Spinal cord (tissue), 10 donors: ENCODE results near the gene METAP1D. TPM values are rescaled to one million over a fixed set of nuclear protein-coding genes. Genes with fewer than 3 reads are reported as not detected.
A peak's percentile ranks its signal among the peaks of the same experiment; 100 is the strongest.

Source experiments
- DNase-seq, 6 donors: peaks; one replicate each; pipeline versions ENCODE4 v3.0.0 to v3.0.0-alpha.2; 2013 to 2015; ENCODE audit warnings: low spot score in 6 of 6, low read depth in 4 of 6
- H3K27ac ChIP-seq: one replicate; pipeline ENCODE4 v1.5.1; 2013; ENCODE audit warnings: low read depth, low read length, control low read depth
- H3K27me3 ChIP-seq: one replicate; pipeline ENCODE4 v1.6.1; 2013; ENCODE audit warnings: low read length; ENCODE audit not compliant: control insufficient read depth, insufficient read depth
- H3K36me3 ChIP-seq: one replicate; pipeline ENCODE4 v1.6.1; 2013; ENCODE audit warnings: low read length; ENCODE audit not compliant: control insufficient read depth, insufficient read depth
- H3K4me1 ChIP-seq: one replicate; pipeline ENCODE4 v1.6.1; 2013; ENCODE audit warnings: low read length; ENCODE audit not compliant: control insufficient read depth, insufficient read depth
- H3K4me3 ChIP-seq: one replicate; pipeline ENCODE4 v1.5.1; 2013; ENCODE audit warnings: low read depth, low read length, control low read depth
- H3K9me3 ChIP-seq: one replicate; pipeline ENCODE4 v1.6.1; 2013; ENCODE audit warnings: low read length; ENCODE audit not compliant: control insufficient read depth, insufficient read depth
- WGBS: methylation state at CpG from one replicate; pipeline ENCODE4 v1.1.5; 2013; ENCODE audit warnings: missing lambda C conversion rate; ENCODE audit not compliant: insufficient coverage; 5-methylcytosine and 5-hydroxymethylcytosine counted together
- polyA plus RNA-seq, 2 donors: library from polyadenylated mRNA; unstranded; fragments of 120-200 nt; gene quantifications; one replicate each; pipeline ENCODE4 v1.2.1, GENCODE V29; 2013; ENCODE audit not compliant: insufficient read length in 2 of 2
- total RNA-seq, 2 donors: library from RNA; depleted of rRNA in 1 of 2; stranded (reverse); fragments of 120-200 nt in 1 of 2; fragments of >200 nt in 1 of 2; gene quantifications; one replicate each; pipeline versions ENCODE4 v1.2.3 to v1.2.4, GENCODE V29; 2013 to 2014
- donor health status: healthy.

Gene METAP1D
- total and polyA plus RNA-seq, 4 donors: 9.6 to 13.0 (median 10.3) TPM

- no peaks in the 10 kb centered on the region for H3K36me3 ChIP-seq
- peak in 1 of 6 donors; percentile 45 for DNase-seq
- WGBS: under 1% methylated on average over 62 of the region's 66 CpGs
- peak overlapping the region; percentile 18 for H3K4me3 ChIP-seq
- H3K27ac ChIP-seq: no peak overlapping the region
- H3K9me3 ChIP-seq: no peaks in the 10 kb centered on the region
- peaks cover 98% of the 10 kb centered on the region for H3K27me3 ChIP-seq
- H3K4me1 ChIP-seq: peaks cover 45% of the 10 kb centered on the region
Observed at GRCh38 chr2:172094294-172095145, 94.8 kb downstream of the METAP1D start.

- Histone ChIP-seq H3K4me1 (peaks cover 52% of the 10 kb centered on the region), H3K27me3 (peaks cover 98% of the 10 kb centered on the region), H3K36me3 (no peaks in the 10 kb centered on the region), H3K9me3 (no peaks in the 10 kb centered on the region), H3K4me3 (peak overlapping the region; percentile 18), H3K27ac (no peak overlapping the region)
- DNase-seq: peak in 2 of 6 donors; percentile 22 to 69
- WGBS: under 1% methylated on average over 49 of the region's 51 CpGs
Observed at GRCh38 chr2:172095146-172095904, 95.6 kb downstream of the METAP1D start.

DNA sequence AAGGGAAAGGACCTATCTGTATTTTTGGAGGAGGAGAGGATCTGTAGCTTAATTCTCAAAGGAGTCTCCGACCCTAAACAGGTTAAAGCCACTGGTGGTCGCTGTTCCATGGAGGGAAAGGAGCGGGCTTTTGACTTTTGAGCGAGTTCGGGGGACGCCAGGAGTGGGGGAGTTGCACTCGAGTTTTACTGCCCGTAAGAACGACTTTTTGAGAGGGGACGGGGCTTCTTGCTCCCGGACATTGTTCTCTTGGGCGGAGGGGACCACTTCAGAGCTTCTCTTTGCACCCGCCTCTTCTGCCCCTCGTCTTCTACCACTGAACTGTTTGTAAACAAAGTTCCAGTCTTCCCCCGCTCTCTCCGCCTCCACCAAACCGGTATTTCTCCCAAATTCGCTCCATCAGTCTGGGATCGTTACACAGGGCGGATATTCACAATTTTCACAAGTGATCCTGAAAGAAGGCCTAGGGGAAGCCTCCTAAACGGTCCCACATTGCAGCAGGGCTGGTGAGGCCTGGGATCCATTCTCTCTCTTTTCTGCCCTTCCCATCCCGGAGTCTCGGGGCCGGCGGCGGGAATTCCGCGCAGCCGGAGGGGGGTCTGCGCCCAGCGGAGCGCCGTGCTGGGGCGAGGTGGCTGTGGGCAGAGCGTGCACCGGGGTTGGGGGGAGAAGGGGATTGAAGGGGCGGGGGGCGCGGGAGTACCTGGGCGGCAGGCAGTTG, 96.3 kb downstream of the METAP1D start:
- Histone ChIP-seq H3K27me3 (peaks cover 98% of the 10 kb centered on the region), H3K27ac (no peak overlapping the region), H3K9me3 (no peaks in the 10 kb centered on the region), H3K36me3 (no peaks in the 10 kb centered on the region), H3K4me1 (peaks cover 59% of the 10 kb centered on the region), H3K4me3 (no peak overlapping the region)
- under 1% methylated on average over 35 of the region's 40 CpGs for WGBS
- peak in 2 of 6 donors; percentile 16 to 59 for DNase-seq

DNA sequence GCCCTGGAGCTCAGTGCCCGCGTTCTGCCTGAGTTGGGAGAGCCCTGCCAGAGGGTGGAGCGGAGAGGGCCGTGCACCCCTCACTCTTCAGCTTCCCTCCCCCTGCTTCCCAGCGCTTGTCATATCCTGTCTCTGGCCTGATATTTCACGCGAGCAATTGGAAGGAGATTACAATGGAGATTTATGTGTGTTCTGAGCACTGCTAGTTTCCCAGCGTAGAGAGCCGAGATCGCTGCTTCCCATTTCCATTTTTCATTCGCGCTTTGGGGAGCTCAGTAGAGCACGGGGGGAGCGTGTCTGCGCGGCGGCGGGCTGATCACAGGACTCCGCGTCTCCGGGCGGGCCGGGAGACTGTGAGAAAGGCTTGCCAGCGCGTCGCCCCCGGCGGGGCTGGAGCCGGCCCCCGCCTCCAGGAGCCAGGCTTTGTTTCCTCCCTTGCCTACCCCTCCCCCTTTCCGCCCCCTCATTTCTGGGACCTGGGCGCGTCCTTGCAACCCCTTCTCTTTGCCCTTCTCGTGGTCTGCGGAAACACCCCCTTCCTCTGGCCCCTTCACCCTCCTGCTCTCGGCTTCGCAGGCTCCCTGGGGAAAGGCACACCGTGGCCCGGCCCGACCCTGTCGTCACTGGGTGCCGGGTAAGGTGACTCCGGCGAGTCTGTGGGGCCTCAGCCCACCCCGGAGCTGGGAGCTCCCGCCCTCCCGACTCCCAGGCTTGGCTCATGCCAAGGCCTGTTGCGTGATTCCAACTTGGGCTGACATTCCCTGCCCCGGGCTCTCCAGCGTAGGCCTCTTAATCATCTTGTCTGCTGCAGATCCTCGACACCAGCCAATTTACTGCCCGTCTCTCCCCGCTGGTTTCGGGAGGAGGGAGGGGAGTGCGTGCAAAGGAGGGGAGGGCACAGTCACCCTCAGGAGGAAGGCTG, 97.1 kb downstream of the METAP1D start:
- Histone ChIP-seq H3K4me1 (peaks cover 67% of the 10 kb centered on the region), H3K36me3 (no peaks in the 10 kb centered on the region), H3K27ac (no peak overlapping the region), H3K27me3 (peaks cover 100% of the 10 kb centered on the region), H3K9me3 (no peaks in the 10 kb centered on the region), H3K4me3 (no peak overlapping the region)
- under 1% methylated on average over 52 of the region's 55 CpGs for WGBS
- DNase-seq: peak in 2 of 6 donors; percentile 31 to 63

GRCh38 chr2:172097557-172098131, 97.9 kb downstream of the METAP1D start:
- Histone ChIP-seq H3K27me3 (peaks cover 100% of the 10 kb centered on the region), H3K36me3 (no peaks in the 10 kb centered on the region), H3K9me3 (no peaks in the 10 kb centered on the region), H3K4me1 (peaks cover 75% of the 10 kb centered on the region), H3K4me3 (no peak overlapping the region), H3K27ac (no peak overlapping the region)
- WGBS: 14% methylated on average over 9 of the region's 9 CpGs
- DNase-seq: peak in 1 of 6 donors; percentile 19

DNA sequence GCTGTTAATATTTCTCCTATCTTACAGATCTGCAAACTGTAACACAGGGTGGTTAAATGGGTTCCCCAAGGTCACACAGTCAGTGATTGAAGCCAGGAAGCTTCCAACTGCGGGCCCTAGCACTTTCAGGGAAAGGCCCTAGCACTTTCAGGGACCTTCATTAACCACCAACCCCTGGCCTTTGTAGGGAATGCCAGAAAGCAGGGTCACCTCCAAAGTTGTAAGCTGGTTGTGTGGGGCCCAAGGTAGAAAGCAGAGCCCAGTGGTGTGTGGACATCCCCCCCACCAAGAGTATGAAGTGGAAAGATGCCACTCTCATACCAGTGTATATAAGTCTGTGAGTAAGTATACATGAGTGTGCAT, 98.5 kb downstream of the METAP1D start:
- Histone ChIP-seq H3K27me3 (peaks cover 100% of the 10 kb centered on the region), H3K9me3 (no peaks in the 10 kb centered on the region), H3K4me3 (no peak overlapping the region), H3K27ac (no peak overlapping the region), H3K36me3 (no peaks in the 10 kb centered on the region), H3K4me1 (peaks cover 80% of the 10 kb centered on the region)
- WGBS: 40% methylated on average over 1 of the region's 1 CpG
- no peak for DNase-seq

- peak in 2 of 6 donors; percentile 2 to 45 for DNase-seq
- H3K4me1 ChIP-seq: peaks cover 80% of the 10 kb centered on the region
- H3K27ac ChIP-seq: no peak overlapping the region
- no peaks in the 10 kb centered on the region for H3K9me3 ChIP-seq
- H3K27me3 ChIP-seq: peaks cover 100% of the 10 kb centered on the region
- 3% methylated on average over 57 of the region's 61 CpGs for WGBS
- no peak overlapping the region for H3K4me3 ChIP-seq
- H3K36me3 ChIP-seq: no peaks in the 10 kb centered on the region
Observed at GRCh38 chr2:172098650-172099471, 99.1 kb downstream of the METAP1D start.

DNA sequence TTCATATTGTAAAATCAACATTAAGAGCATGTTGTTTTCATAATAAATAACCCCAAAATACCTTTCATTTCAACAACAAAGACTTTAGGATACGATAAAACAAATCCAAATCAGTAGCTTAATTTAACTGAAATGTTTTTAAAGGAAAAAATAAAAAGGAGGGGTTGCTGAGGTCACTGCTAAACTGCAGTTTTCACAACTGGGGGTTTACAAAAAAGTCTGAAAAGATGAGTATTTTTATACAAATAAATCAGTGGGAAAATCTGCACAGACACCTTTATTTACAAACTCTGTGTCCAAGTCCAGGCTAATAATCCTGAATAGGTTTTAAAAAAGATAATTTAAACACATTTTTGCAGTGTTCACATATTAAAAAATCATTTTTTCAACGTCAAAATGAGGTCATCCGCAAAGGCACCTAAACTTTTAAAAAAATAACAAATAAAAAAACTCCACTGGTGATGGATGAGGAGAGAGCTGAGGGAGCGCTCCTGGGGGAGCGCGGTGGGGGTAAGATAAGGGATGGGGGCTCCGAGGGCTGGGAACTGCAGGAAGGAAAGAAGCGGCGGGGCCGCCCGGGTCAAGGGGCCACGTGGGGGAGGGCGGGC, 99.8 kb downstream of the METAP1D start:
- DNase-seq: peak in 1 of 6 donors; percentile 24
- Histone ChIP-seq H3K4me3 (no peak overlapping the region), H3K9me3 (no peaks in the 10 kb centered on the region), H3K27me3 (peaks cover 100% of the 10 kb centered on the region), H3K27ac (no peak overlapping the region), H3K4me1 (peaks cover 74% of the 10 kb centered on the region), H3K36me3 (no peaks in the 10 kb centered on the region)
- 0% methylated on average over 10 of the region's 13 CpGs for WGBS
